ENCODE data around the gene NUCB1.

DNA sequence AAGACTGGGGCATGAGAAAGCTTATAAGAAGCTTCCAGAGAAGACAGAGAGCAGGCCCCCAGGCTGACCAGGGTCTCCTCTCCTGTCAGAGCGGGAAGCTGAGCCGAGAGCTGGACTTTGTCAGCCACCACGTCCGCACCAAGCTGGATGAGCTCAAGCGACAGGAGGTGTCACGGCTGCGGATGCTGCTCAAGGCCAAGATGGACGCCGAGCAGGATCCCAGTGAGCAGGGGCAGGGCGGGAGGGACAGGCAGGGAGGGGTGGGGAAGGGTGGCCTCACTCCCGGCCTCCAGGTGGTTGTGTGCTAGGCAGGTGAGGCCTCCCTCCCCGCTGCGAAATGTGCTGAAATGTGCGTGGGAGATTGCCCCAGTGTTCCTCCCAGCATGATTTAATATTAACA is 5.6 kb downstream of the NUCB1 start:
- TF ChIP-seq POLR2A (IDR thresholded peaks at IDR 0.05; ENCODE audit: low read length) (no peak), GATA1 (IDR thresholded peaks at IDR 0.05; ENCODE audit: low read depth, low read length) (no peak)
